GM12878 (cell line): ENCODE data around the gene VCPKMT. TPM values are rescaled to one million over a fixed set of nuclear protein-coding genes. Genes with fewer than 3 reads are reported as not detected.
A peak's percentile ranks its signal among the peaks of the same experiment; 100 is the strongest.

Experiments
- CREB1 ChIP-seq: IDR thresholded peaks from 2 replicates; pipeline ENCODE4 v1.6.1; 2012; ENCODE audit warnings: low read depth, mild to moderate bottlenecking, inconsistent platforms
- CTCF ChIP-seq, 3 experiments: IDR thresholded peaks in 2 of 3; conservative IDR thresholded peaks in 1 of 3; 2 replicates each; pipeline ENCODE4 v1.5.1; 2011; ENCODE audit warnings: low read depth in 3 of 3, low read length in 3 of 3, mild to moderate bottlenecking in 3 of 3, control low read depth in 2 of 3, moderate library complexity in 2 of 3, inconsistent platforms in 1 of 3, mixed read lengths in 1 of 3; ENCODE audit not compliant: control insufficient read depth in 2 of 3, insufficient read depth in 1 of 3; ENCODE audit errors: extremely low read depth in 1 of 3
- EP300 ChIP-seq, 2 experiments: fragments of 150-350 bp in 1 of 2; IDR thresholded peaks; 2 replicates each; pipeline ENCODE4 v1.6.1; 2011 to 2012; ENCODE audit warnings: low read depth in 2 of 2, low read length in 2 of 2, borderline replicate concordance in 1 of 2, improper control_type of control experiment in 1 of 2, inconsistent platforms in 1 of 2; ENCODE audit not compliant: control insufficient read depth in 1 of 2
- HSF1 ChIP-seq: fragments of 150-350 bp; IDR thresholded peaks from 2 replicates; pipeline ENCODE4 v1.6.1; 2014; ENCODE audit warnings: mild to moderate bottlenecking, low read depth, low read length
- IKZF1 ChIP-seq: fragments of 450-650 bp; conservative IDR thresholded peaks from 2 replicates; pipeline ENCODE4 v1.6.1; 2017; ENCODE audit warnings: antibody characterized with exemption, mild to moderate bottlenecking
- IKZF2 ChIP-seq, 2 experiments: fragments of 450-650 bp; IDR thresholded peaks; 2 replicates each; pipeline ENCODE4 v1.6.1; 2017; ENCODE audit warnings: mild to moderate bottlenecking in 2 of 2, moderate library complexity in 2 of 2
- IRF5 ChIP-seq: fragments of 450-650 bp; IDR thresholded peaks from 2 replicates; pipeline ENCODE4 v1.6.1; 2017; ENCODE audit warnings: borderline replicate concordance
- MAX ChIP-seq: IDR thresholded peaks from 2 replicates; pipeline ENCODE4 v1.6.1; 2012; ENCODE audit warnings: low read depth, low read length, improper control_type of control experiment
- MYC ChIP-seq: IDR thresholded peaks from 2 replicates; pipeline ENCODE4 v1.6.1; 2011; ENCODE audit warnings: mild to moderate bottlenecking, low read length, moderate library complexity, inconsistent platforms; ENCODE audit not compliant: insufficient read depth, insufficient replicate concordance, insufficient read length, severe bottlenecking
- NKRF ChIP-seq: fragments of 450-650 bp; conservative IDR thresholded peaks from 2 replicates; pipeline ENCODE4 v1.6.1; 2017; ENCODE audit warnings: mild to moderate bottlenecking, moderate library complexity
- RCOR1 ChIP-seq: conservative IDR thresholded peaks from 2 replicates; pipeline ENCODE4 v1.6.1; 2012; ENCODE audit warnings: low read depth, low read length, improper control_type of control experiment
- RUNX3 ChIP-seq: IDR thresholded peaks from 2 replicates; pipeline ENCODE4 v1.6.1; 2012; ENCODE audit warnings: low read length, inconsistent platforms
- SMARCA5 ChIP-seq: fragments of 450-650 bp; IDR thresholded peaks from 2 replicates; pipeline ENCODE4 v1.6.1; 2017; ENCODE audit warnings: mild to moderate bottlenecking
- TCF12 ChIP-seq: IDR thresholded peaks from 2 replicates; pipeline ENCODE4 v1.6.1; 2011; ENCODE audit warnings: low read depth, mild to moderate bottlenecking, low read length
- TCF7 ChIP-seq: IDR thresholded peaks from 2 replicates; pipeline ENCODE4 v1.6.1; 2014; ENCODE audit warnings: antibody characterized with exemption, borderline replicate concordance
- ZNF207 ChIP-seq: fragments of 450-650 bp; IDR thresholded peaks from 2 replicates; pipeline ENCODE4 v1.6.1; 2014; ENCODE audit warnings: antibody characterized with exemption, mild to moderate bottlenecking, borderline replicate concordance
- ZSCAN29 ChIP-seq: fragments of 450-650 bp; IDR thresholded peaks from 2 replicates; pipeline ENCODE4 v1.6.1; 2017; ENCODE audit warnings: mild to moderate bottlenecking, moderate library complexity
- polyA plus RNA-seq, 11 experiments: library from polyadenylated mRNA; depleted of rRNA in 4 of 11; unstranded in 6 of 11; stranded (reverse) in 5 of 11; fragments of >200 nt; fragmentation: Nextera tagmentation in 4 of 11; fragmentation: Illumina TruSeq in 1 of 11; extraction: Ambion mirVana in 4 of 11; extraction: Trizol in 1 of 11; gene quantifications; 1 replicate in 1 of 11; 2 replicates in 10 of 11; pipeline versions ENCODE4 v1.2.1 to v1.2.3, GENCODE V29; 2011 to 2016; ENCODE audit warnings: inconsistent platforms in 2 of 11, missing spikeins in 2 of 11, low read depth in 1 of 11
- total RNA-seq, 4 experiments: library from RNA; depleted of rRNA in 3 of 4; stranded (reverse); fragments of >200 nt in 3 of 4; fragmentation: Illumina TruSeq in 1 of 4; extraction: Trizol in 1 of 4; gene quantifications; 2 replicates each; pipeline versions ENCODE4 v1.2.1 to v1.2.3, GENCODE V29; 2013 to 2021

VCPKMT gene
- total and polyA plus RNA-seq, 10 of the 15 experiments (the other 5 are each of a cell fraction or from before 2014, with no cell fraction given), result 8.5 to 18.4 (median 12.8) TPM

GRCh38 chr14:50085570-50086320 lies 30.6 kb downstream of the VCPKMT start (continued):
- TF ChIP-seq IKZF2 (IDR thresholded peaks at IDR 0.05) (peak; percentile 75 to 78), IRF5 (no peak), CTCF (IDR thresholded peaks at IDR 0.05 in 2 of 3, conservative IDR thresholded peaks at IDR 0.05 in 1 of 3; ENCODE audit: control insufficient read depth in 2 of 3, extremely low read depth in 1 of 3, insufficient read depth in 1 of 3, low read depth in 3 of 3, low read length in 3 of 3) (no peak), IKZF1 (peak; percentile 72), TCF7 (no peak), RCOR1 (0 out of 2 replicates have a peak, but pooled peaks have one; percentile 82), TCF12 (0 out of 2 replicates have a peak, but pooled peaks have one; percentile 17), SMARCA5 (0 out of 2 replicates have a peak, but pooled peaks have one; percentile 15), ZSCAN29 (no peak), MAX (peak; percentile 53; the same call in 1 of the 2 replicates), HSF1 (no peak), RUNX3 (peak; percentile 64), EP300 (IDR thresholded peaks at IDR 0.05; ENCODE audit: borderline replicate concordance in 1 of 2, control insufficient read depth in 1 of 2, low read depth in 2 of 2, low read length in 2 of 2) (peak; percentile 85 to 91), MYC (no peak), NKRF (no peak), ZNF207 (peak; percentile 33; the same call in 1 of the 2 replicates), CREB1 (peak; percentile 60; the same call in 1 of the 2 replicates)
